HG02943 (cell line): ENCODE measurements around the gene VSNL1.

Source experiments
- ATAC-seq: cut with Tn5 transposase; IDR thresholded peaks from one replicate; pipeline ENCODE4 v1.9.1; 2021; ENCODE audit warnings: mild to moderate bottlenecking, low read depth, moderate library complexity; ENCODE audit not compliant: unreplicated experiment

The VSNL1 gene

DNA sequence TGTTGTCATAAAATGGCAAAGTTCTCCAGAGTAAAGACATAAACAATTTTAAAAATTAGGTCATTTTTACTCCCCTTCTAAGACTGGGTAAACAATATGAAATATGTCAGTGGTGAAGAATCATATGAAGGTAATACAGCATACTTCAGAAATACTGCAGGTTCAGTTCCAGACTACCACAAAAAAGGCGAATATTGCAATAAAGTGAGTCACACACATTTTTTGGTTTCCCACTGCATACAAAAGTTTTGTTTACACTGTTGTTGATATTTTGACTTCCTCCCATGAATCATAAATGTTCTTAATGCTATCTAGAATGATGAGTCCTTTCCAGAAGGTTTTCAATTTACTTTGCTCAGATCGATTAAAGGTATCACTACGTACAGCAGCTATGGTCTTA is 139.6 kb downstream of the VSNL1 start:
- ATAC-seq = no peak

DNA sequence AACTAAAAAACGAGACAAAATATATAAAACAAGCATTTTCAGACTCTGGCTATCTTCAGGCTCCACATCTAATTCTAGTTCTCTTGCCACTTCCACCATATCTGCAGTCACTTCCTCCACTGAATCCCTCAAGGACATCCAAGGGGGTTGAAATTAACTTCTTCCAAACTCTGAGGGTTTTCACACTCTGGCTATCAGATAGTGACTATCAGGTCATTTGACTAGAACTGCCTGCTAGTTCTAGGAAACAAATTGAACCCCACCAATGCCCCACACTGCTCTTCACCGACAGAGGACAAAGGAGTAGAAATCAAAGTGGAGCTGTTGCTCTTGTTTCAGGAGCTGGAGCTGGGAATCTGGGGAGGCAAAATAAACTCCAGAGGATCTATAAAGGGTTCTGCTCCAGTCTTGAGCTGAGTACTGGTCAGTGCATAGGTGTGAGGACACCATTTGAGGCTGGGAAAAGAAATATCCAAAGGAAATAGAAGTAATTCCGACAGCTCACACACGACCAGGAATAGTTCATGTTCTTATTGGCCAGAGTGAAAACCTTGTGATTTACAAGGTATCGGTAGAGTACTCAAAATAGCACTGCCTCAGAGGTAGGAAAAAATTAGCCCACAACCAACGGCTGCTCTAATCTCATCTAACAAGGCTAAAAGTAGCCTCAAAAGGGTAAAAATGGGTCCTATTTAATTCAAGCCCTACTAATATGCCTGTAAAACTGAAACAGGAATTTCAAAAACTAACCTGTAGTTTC is 141.8 kb downstream of the VSNL1 start:
- ATAC-seq = no peak

DNA sequence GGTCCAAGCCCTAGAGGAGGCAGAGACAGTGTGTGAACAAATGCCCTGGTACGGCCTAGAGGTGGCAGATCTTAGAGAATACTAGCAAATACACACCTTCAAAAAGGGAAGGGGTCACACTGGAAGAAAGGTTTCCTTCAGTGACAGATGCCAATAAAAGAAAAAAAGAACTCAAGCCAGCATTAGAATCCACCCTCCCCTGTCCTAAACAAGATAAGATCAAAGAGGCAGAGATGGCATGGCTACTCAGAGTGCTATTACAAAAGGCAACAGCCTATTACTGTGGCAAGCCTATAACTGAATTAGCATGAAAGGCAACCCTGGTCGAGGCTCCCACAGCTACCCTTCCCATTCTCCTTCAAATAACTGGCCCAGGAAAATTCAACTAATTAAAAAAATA is 143.5 kb downstream of the VSNL1 start:
- no peak for ATAC-seq

DNA sequence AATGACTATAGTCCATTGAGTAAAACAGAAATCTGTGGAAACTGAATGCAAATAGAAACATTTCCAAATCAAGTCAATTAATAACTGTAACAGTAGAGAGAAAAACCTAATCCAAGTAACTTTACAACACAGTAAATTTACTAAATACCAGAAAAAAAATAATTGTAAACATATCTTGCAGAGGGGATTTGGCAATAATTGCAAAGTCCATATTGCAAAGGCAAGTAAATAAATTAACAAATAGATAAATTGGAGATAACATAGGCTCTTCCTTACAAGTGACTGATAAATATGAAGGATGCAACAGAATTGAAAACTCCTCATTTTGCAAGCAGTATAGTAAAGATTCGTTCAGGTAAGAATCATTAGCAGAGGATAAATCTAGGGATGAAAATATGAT is 148.1 kb downstream of the VSNL1 start:
- no peak for ATAC-seq

DNA sequence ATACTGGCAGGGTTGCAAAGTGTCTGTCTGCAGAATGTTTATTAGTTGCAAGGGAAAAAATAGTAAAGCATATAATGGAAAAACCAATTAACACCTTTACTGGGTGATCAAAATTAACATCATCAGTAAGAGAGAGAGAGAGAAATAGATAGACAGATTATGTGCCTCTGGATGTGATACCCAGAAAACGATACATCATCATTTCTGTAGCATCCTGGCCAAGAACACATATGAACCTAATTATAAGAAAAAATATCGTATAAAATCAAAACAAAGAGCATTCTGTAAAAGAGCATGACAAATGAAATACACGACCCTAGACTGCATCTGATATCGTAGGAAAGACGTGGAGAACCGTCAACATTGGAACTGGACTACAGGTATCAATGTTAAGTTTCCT is 148.5 kb downstream of the VSNL1 start:
- no peak for ATAC-seq

DNA sequence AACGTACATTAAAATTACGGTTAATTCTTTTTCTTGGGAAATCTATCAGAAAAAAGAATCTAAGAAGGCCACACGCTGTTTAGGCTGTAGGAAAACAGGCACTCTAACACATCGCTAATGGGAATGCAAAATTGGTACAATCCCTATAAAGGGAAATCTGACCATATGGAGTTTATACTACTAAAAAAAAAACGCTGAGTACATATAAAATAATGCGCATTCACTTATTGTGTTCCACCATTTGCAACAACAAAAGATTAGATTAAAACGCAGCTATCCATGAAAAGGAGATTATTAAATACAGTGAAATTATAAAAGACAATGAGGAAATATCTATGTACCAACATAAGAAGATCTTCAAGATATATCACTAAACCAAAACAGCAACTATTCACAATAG is 150.3 kb downstream of the VSNL1 start:
- no peak for ATAC-seq
